ENCODE results near the gene TXNRD2.

DNA sequence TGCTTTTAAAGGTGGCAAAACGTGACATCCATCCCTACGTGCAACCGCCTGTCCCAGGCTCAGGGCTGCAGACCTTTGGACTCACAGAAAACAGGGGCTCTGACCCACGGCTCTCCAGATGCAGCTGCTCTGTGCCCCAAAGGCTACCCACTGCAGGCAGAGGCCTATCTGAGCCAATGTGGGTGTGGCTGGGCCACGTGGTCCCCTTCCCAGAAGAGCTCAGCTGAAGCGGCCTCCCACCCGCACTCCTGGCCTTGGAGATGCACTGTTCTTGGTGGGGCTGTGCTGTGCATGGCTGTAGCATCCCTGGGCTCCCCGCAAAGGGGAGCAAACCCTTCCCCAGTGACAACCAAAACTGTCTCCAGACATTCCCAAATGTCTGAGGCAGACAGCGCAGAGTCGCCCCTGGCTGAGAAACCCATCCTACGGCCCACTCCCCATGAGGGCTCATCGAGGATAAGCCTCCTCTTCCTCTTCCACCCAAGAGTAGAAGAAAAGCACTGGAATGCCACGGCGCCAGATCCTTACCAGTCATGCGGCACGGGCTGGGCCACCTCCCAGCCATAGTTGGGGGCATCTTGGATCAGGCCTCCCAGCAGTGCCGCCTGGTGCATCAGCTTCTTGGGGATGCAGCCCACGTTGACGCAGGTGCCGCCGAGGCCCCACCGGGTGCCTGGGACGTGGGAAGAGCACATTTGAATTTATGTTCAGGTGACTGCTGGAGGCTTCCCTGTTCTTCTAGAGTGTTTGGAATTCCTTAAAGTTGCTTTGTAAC is 23.1 kb downstream of the TXNRD2 start:
- TF ChIP-seq CEBPB (IDR thresholded peaks at IDR 0.05): no peak
- TF ChIP-seq, protein P1, sequence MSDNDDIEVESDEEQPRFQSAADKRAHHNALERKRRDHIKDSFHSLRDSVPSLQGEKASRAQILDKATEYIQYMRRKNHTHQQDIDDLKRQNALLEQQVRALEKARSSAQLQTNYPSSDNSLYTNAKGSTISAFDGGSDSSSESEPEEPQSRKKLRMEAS (IDR thresholded peaks at IDR 0.05): no peak
- TF ChIP-seq ZBTB7A (IDR thresholded peaks at IDR 0.05; ENCODE audit: low read depth): no peak
- TF ChIP-seq TCF12 (IDR thresholded peaks at IDR 0.05; ENCODE audit: low read depth): no peak
- TF ChIP-seq, protein P2, sequence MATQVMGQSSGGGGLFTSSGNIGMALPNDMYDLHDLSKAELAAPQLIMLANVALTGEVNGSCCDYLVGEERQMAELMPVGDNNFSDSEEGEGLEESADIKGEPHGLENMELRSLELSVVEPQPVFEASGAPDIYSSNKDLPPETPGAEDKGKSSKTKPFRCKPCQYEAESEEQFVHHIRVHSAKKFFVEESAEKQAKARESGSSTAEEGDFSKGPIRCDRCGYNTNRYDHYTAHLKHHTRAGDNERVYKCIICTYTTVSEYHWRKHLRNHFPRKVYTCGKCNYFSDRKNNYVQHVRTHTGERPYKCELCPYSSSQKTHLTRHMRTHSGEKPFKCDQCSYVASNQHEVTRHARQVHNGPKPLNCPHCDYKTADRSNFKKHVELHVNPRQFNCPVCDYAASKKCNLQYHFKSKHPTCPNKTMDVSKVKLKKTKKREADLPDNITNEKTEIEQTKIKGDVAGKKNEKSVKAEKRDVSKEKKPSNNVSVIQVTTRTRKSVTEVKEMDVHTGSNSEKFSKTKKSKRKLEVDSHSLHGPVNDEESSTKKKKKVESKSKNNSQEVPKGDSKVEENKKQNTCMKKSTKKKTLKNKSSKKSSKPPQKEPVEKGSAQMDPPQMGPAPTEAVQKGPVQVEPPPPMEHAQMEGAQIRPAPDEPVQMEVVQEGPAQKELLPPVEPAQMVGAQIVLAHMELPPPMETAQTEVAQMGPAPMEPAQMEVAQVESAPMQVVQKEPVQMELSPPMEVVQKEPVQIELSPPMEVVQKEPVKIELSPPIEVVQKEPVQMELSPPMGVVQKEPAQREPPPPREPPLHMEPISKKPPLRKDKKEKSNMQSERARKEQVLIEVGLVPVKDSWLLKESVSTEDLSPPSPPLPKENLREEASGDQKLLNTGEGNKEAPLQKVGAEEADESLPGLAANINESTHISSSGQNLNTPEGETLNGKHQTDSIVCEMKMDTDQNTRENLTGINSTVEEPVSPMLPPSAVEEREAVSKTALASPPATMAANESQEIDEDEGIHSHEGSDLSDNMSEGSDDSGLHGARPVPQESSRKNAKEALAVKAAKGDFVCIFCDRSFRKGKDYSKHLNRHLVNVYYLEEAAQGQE (IDR thresholded peaks at IDR 0.05; ENCODE audit: low read depth): no peak
- TF ChIP-seq TAF1 (IDR thresholded peaks at IDR 0.05; ENCODE audit: low read depth): no peak
- no peak for TF ChIP-seq EP300 (IDR thresholded peaks at IDR 0.05; ENCODE audit: borderline replicate concordance)
- TF ChIP-seq CREB1 (IDR thresholded peaks at IDR 0.05; ENCODE audit: low read depth): no peak
- TF ChIP-seq RAD21 (IDR thresholded peaks at IDR 0.05; ENCODE audit: low read depth): no peak
- TF ChIP-seq EGR1 (IDR thresholded peaks at IDR 0.05): no peak

All from Ishikawa (cell line).